HepG2 (cell line): Measurements from ENCODE around the gene RANBP17. TPM values are rescaled to one million over a fixed set of nuclear protein-coding genes. Genes with fewer than 3 reads are reported as not detected.

ENCODE experiments used
- ATAC-seq: fragments of 200-7000 bp; cut with Tn5 transposase; 3 replicates; pipeline ENCODE4 v1.9.1; 2020; ENCODE audit warnings: mild to moderate bottlenecking, moderate library complexity
- BruUV-seq: library from RNA; stranded (reverse); fragments of 400-500 nt; replicated peaks from 2 replicates; lab custom pipeline; 2021; lab: Mats Ljungman, UMichigan
- CTCF ChIA-PET: fragments of 300-600 bp; formaldehyde crosslinking; extraction: SDS; loops from one replicate; lab custom pipeline; 2021; ENCODE audit warnings: low total read pairs, inconsistent platforms, low intra/inter-chr PET ratio; lab: Yijun Ruan, JAX
- POLR2A ChIA-PET: fragments of 350-600 bp; sonication (Branson Sonifier 250); formaldehyde crosslinking; loops from one replicate; lab custom pipeline; 2020; ENCODE audit warnings: antibody characterized with exemption, inconsistent platforms; lab: Yijun Ruan, JAX
- DNase-seq: peaks from one replicate; pipeline ENCODE4 v3.0.0-alpha.2; 2015; ENCODE audit warnings: low spot score
- FAIRE-seq: peaks from 3 replicates; lab custom pipeline; 2011; peaks lifted over from hg19 to GRCh38; lab: Jason Lieb, UNC
- H2AFZ ChIP-seq: one replicate; pipeline ENCODE4 v1.6.1; 2011; ENCODE audit warnings: low read length, inconsistent platforms
- H3K27ac ChIP-seq: fragments of 300-600 bp; 3 replicates; pipeline ENCODE4 v1.8.0; 2011; ENCODE audit warnings: mixed run types, mild to moderate bottlenecking, mixed read lengths, low read length, inconsistent platforms; ENCODE audit not compliant: insufficient read depth; ENCODE audit errors: extremely low read length
- H3K27me3 ChIP-seq, 2 experiments: fragments of 200-600 bp in 1 of 2; 2 replicates in 1 of 2; 3 replicates in 1 of 2; pipeline versions ENCODE4 v1.6.0 to v1.8.0; 2011; ENCODE audit warnings: low read length in 2 of 2, mild to moderate bottlenecking in 2 of 2, moderate library complexity in 2 of 2, inconsistent platforms in 1 of 2; ENCODE audit not compliant: insufficient read depth in 2 of 2, control insufficient read depth in 1 of 2
- H3K36me3 ChIP-seq, 2 experiments: fragments of 200-600 bp in 1 of 2; replicated peaks in 1 of 2; 2 replicates in 1 of 2; 3 replicates in 1 of 2; pipeline versions ENCODE4 v1.5.1 to v1.8.0; 2011; ENCODE audit warnings: low read length in 2 of 2, inconsistent platforms in 1 of 2; ENCODE audit not compliant: insufficient read depth in 2 of 2, control insufficient read depth in 1 of 2
- H3K4me1 ChIP-seq: 2 replicates; pipeline ENCODE4 v1.5.1; 2012; ENCODE audit warnings: low read length, inconsistent platforms; ENCODE audit not compliant: insufficient read depth
- H3K4me2 ChIP-seq: 2 replicates; pipeline ENCODE4 v1.6.0; 2011; ENCODE audit warnings: low read depth, low read length, inconsistent platforms
- H3K4me3 ChIP-seq, 3 experiments: fragments of 200-600 bp in 1 of 3; sonication (generic), shearing (Covaris generic) in 1 of 3; replicated peaks in 1 of 3; 2 replicates each; pipeline ENCODE4 v1.5.1; 2011 to 2016; ENCODE audit warnings: low read length in 3 of 3, inconsistent platforms in 2 of 3, low read depth in 2 of 3, mild to moderate bottlenecking in 2 of 3, control low read depth in 1 of 3, mixed read lengths in 1 of 3; ENCODE audit not compliant: insufficient read depth in 1 of 3
- H3K79me2 ChIP-seq: one replicate; pipeline ENCODE4 v1.6.1; 2011; ENCODE audit warnings: low read length, inconsistent platforms; ENCODE audit not compliant: insufficient read depth
- H3K9ac ChIP-seq: 2 replicates; pipeline ENCODE4 v1.6.0; 2011; ENCODE audit warnings: mild to moderate bottlenecking, low read depth, low read length, inconsistent platforms; ENCODE audit not compliant: insufficient read depth
- H3K9me3 ChIP-seq: 2 replicates; pipeline ENCODE4 v1.5.1; 2012; ENCODE audit warnings: mild to moderate bottlenecking, low read length
- H4K20me1 ChIP-seq: 2 replicates; pipeline ENCODE4 v1.6.0; 2011; ENCODE audit warnings: inconsistent platforms, mild to moderate bottlenecking, low read length, moderate library complexity; ENCODE audit not compliant: insufficient read depth
- CENPX ChIP-seq: sonication (generic); formaldehyde crosslinking; IDR thresholded peaks from 2 replicates; pipeline ENCODE4 v1.9.0; 2021; ENCODE audit warnings: mild to moderate bottlenecking, missing genetic modification reagents, moderate library complexity
- CTCF ChIP-seq: sonication (generic); formaldehyde crosslinking; IDR thresholded peaks from 2 replicates; pipeline ENCODE4 v1.5.0; 2020; ENCODE audit warnings: mild to moderate bottlenecking, missing genetic modification reagents, moderate library complexity
- ELF1 ChIP-seq: sonication (generic); formaldehyde crosslinking; IDR thresholded peaks from 2 replicates; pipeline ENCODE4 v1.4.0; 2020; ENCODE audit warnings: missing genetic modification reagents
- FOSL2 ChIP-seq: sonication (generic); formaldehyde crosslinking; IDR thresholded peaks from 2 replicates; pipeline ENCODE4 v1.4.0; 2020; ENCODE audit warnings: missing genetic modification reagents
- HIVEP1 ChIP-seq: sonication (generic); formaldehyde crosslinking; IDR thresholded peaks from 2 replicates; pipeline ENCODE4 v1.4.0; 2020; ENCODE audit warnings: mild to moderate bottlenecking, missing genetic modification reagents
- KDM1A ChIP-seq: IDR thresholded peaks from 2 replicates; pipeline ENCODE4 v1.6.1; 2016; ENCODE audit warnings: missing compliant biosample characterization
- MLXIP ChIP-seq: sonication (generic); formaldehyde crosslinking; IDR thresholded peaks from 2 replicates; pipeline ENCODE4 v1.9.0; 2021; ENCODE audit warnings: missing genetic modification reagents, borderline replicate concordance
- NRL ChIP-seq: sonication (generic); formaldehyde crosslinking; IDR thresholded peaks from 2 replicates; pipeline ENCODE4 v1.5.0; 2020; ENCODE audit warnings: missing genetic modification reagents, mild to moderate bottlenecking, moderate library complexity, borderline replicate concordance
- POLR2AphosphoS2 ChIP-seq: IDR thresholded peaks from 2 replicates; pipeline ENCODE4 v1.6.1; 2011; ENCODE audit warnings: low read depth, low read length, improper control_type of control experiment
- RXRA ChIP-seq: sonication (generic); formaldehyde crosslinking; IDR thresholded peaks from 2 replicates; pipeline ENCODE4 v1.5.1; 2020; ENCODE audit warnings: missing genetic modification reagents
- STAG1 ChIP-seq: sonication (generic); formaldehyde crosslinking; IDR thresholded peaks from 2 replicates; pipeline ENCODE4 v1.4.0; 2020; ENCODE audit warnings: missing genetic modification reagents
- TAF1 ChIP-seq: sonication (generic); formaldehyde crosslinking; IDR thresholded peaks from 2 replicates; pipeline ENCODE4 v1.4.0; 2020; ENCODE audit warnings: missing genetic modification reagents
- WIZ ChIP-seq: sonication (generic); formaldehyde crosslinking; IDR thresholded peaks from 2 replicates; pipeline ENCODE4 v1.5.1; 2020; ENCODE audit warnings: mild to moderate bottlenecking, missing genetic modification reagents
- ZFAT ChIP-seq: sonication (generic); formaldehyde crosslinking; conservative IDR thresholded peaks from 2 replicates; pipeline ENCODE4 v1.8.1; 2023; ENCODE audit warnings: missing genetic modification reagents, inconsistent platforms
- ZFP41 ChIP-seq: sonication (generic); formaldehyde crosslinking; IDR thresholded peaks from 2 replicates; pipeline ENCODE4 v1.4.0; 2020; ENCODE audit warnings: mild to moderate bottlenecking, missing genetic modification reagents, borderline replicate concordance
- ZNF713 ChIP-seq: sonication (generic); formaldehyde crosslinking; IDR thresholded peaks from 2 replicates; pipeline ENCODE4 v1.4.0; 2020; ENCODE audit warnings: mild to moderate bottlenecking, missing genetic modification reagents
- WGBS: methylation state at CpG from one replicate; pipeline ENCODE4 v1.1.6; 2017; ENCODE audit warnings: low lambda C conversion rate; 5-methylcytosine and 5-hydroxymethylcytosine counted together
- in situ Hi-C: cut with HindIII; loops from 2 replicates; pipeline ENCODE4 v1.10.0; 2017; ENCODE audit warnings: low pct_unique_long_range_greater_than_20kb; ENCODE audit not compliant: extremely low pct_ligation_motif_present
- intact Hi-C: fragments of 100-400 bp; cut with micrococcal nuclease; formaldehyde crosslinking; loops from one replicate; pipeline ENCODE4 v1.10.0; 2022; ENCODE audit not compliant: unreplicated experiment
- polyA plus RNA-seq, 8 experiments: library from polyadenylated mRNA; depleted of rRNA in 3 of 8; stranded (reverse) in 7 of 8; unstranded in 1 of 8; fragments of >200 nt; fragmentation: Illumina TruSeq in 4 of 8; extraction: Trizol in 4 of 8; gene quantifications; 2 replicates each; pipeline versions ENCODE4 v1.2.1 to v1.2.3, GENCODE V29; 2011 to 2016; ENCODE audit warnings: low read depth in 4 of 8, missing spikeins in 1 of 8, mixed read lengths in 1 of 8; ENCODE audit not compliant: insufficient read depth in 1 of 8
- total RNA-seq, 5 experiments: library from RNA; depleted of rRNA; stranded (reverse); fragments of >200 nt; fragmentation: Illumina TruSeq; extraction: Trizol; gene quantifications; 2 replicates each; pipeline ENCODE4 v1.2.3, GENCODE V29; 2016; ENCODE audit warnings: low read depth in 1 of 5

The RANBP17 gene
- total and polyA plus RNA-seq, 2 of the 13 experiments (the other 11 are each of a cell fraction or from before 2014, with no cell fraction given): not detected

- intact Hi-C loops: loop anchor here (10.0 kb wide), 1 partner anchor 408 kb away; no protein-coding TSS in a partner anchor
- 1% methylated on average over 4 of the region's 4 CpGs for WGBS
- ChIA-PET POLR2A (no interaction called here), CTCF (no interaction called here)
- Histone ChIP-seq H2AFZ (no peak overlapping the region), H3K27ac (no peak overlapping the region), H3K9me3 (no peaks in the 10 kb centered on the region), H4K20me1 (no peaks in the 10 kb centered on the region), H3K27me3 (no peaks in the 10 kb centered on the region), H3K4me1 (no peaks in the 10 kb centered on the region), H3K4me3 (no peak overlapping the region), H3K36me3 (no peaks in the 10 kb centered on the region), H3K4me2 (no peak overlapping the region), H3K9ac (no peak overlapping the region), H3K79me2 (no peaks in the 10 kb centered on the region)
- DNase-seq: no peak
- in situ Hi-C loops: no loop called here
- BruUV-seq: no TSS peak
- ATAC-seq: peak; percentile 47; the same call in 2 of the 3 replicates
- TF ChIP-seq ELF1 (no peak), STAG1 (CRISPR knock-in tag) (peak; percentile 33), ZFAT (CRISPR knock-in tag) (no peak), CTCF (CRISPR knock-in tag) (0 out of 2 replicates have a peak, but pooled peaks have one; percentile 24)
- FAIRE-seq: no peak
Measured at GRCh38 chr5:171152382-171152781, 290.6 kb downstream of the RANBP17 start.

- no peaks in the 10 kb centered on the region for H3K27me3 ChIP-seq
- ChIA-PET POLR2A (no interaction called here), CTCF (no interaction called here)
- intact Hi-C loops (loop anchor here (10.0 kb wide), 1 partner anchor 411 kb away; no protein-coding TSS in a partner anchor), in situ Hi-C loops (no loop called here)
- H3K36me3 ChIP-seq: no peaks in the 10 kb centered on the region
- H3K9ac ChIP-seq: no peak overlapping the region
- no peak overlapping the region for H2AFZ ChIP-seq
- ATAC-seq: no peak
- DNase-seq: no peak
- no peaks in the 10 kb centered on the region for H3K79me2 ChIP-seq
- no peak for FAIRE-seq
- H3K27ac ChIP-seq: no peak overlapping the region
- H4K20me1 ChIP-seq: no peaks in the 10 kb centered on the region
- BruUV-seq: no TSS peak
- no peak overlapping the region for H3K4me2 ChIP-seq
- WGBS: 0% methylated on average over 1 of the region's 1 CpG
- no peak overlapping the region for H3K4me3 ChIP-seq
- no peaks in the 10 kb centered on the region for H3K9me3 ChIP-seq
- H3K4me1 ChIP-seq: no peaks in the 10 kb centered on the region
- no peak for TF ChIP-seq HIVEP1 (CRISPR knock-in tag)
- no peak for TF ChIP-seq POLR2AphosphoS2
- no peak for TF ChIP-seq FOSL2
- no peak for TF ChIP-seq RXRA (CRISPR knock-in tag)
- no peak for TF ChIP-seq CENPX (CRISPR knock-in tag)
- TF ChIP-seq NRL (CRISPR knock-in tag): no peak
- TF ChIP-seq KDM1A (CRISPR knock-in tag): no peak
- no peak for TF ChIP-seq TAF1
- TF ChIP-seq WIZ: no peak
- TF ChIP-seq ZFP41: no peak
- no peak for TF ChIP-seq ZNF713
- TF ChIP-seq MLXIP (CRISPR knock-in tag): no peak
Measured at GRCh38 chr5:171155621-171156020, 293.8 kb downstream of the RANBP17 start.
